Panc1 (cell line): ENCODE data around the gene MACROD2.

Experiments
- CTCF ChIP-seq: fragments of 450-650 bp; IDR thresholded peaks from 2 replicates; pipeline ENCODE4 v1.5.1; 2017; ENCODE audit warnings: mild to moderate bottlenecking
- POLR2AphosphoS5 ChIP-seq: IDR thresholded peaks from 2 replicates; pipeline ENCODE4 v1.6.1; 2012; ENCODE audit warnings: mild to moderate bottlenecking, low read depth, low read length, moderate library complexity
- REST ChIP-seq, 2 experiments: IDR thresholded peaks; 2 replicates each; pipeline ENCODE4 v1.6.1; 2011 to 2012; ENCODE audit warnings: low read depth in 2 of 2, control low read depth in 1 of 2, low read length in 1 of 2, mild to moderate bottlenecking in 1 of 2, moderate library complexity in 1 of 2; ENCODE audit not compliant: insufficient read depth in 1 of 2
- SIN3A ChIP-seq: IDR thresholded peaks from 2 replicates; pipeline ENCODE4 v1.6.1; 2012; ENCODE audit warnings: low read depth, mild to moderate bottlenecking, low read length, moderate library complexity, borderline replicate concordance; ENCODE audit not compliant: insufficient read depth

GRCh38 chr20:14064921-14065320 lies 69.6 kb downstream of the MACROD2 start:
- TF ChIP-seq CTCF: no peak
- no peak for TF ChIP-seq POLR2AphosphoS5
- TF ChIP-seq REST (IDR thresholded peaks at IDR 0.05; ENCODE audit: insufficient read depth in 1 of 2, low read depth in 2 of 2, low read length in 1 of 2): no peak
- TF ChIP-seq SIN3A: no peak
